Inflammatory macrophage treated with lipopolysaccharide for 1 hour (primary cell): ENCODE measurements around the gene PSMF1.
"Not testable (repeated sequence)": the region's sequence is repeated elsewhere in the genome, so short reads cannot be mapped to it uniquely, and the experiment has no call there.

Experiments used
- DNase-seq, 2 donors: peaks; one replicate each; pipeline ENCODE4 v3.0.0-alpha.2; 2020 to 2022

The PSMF1 gene

GRCh38 chr20:1122388-1123315 is 4.2 kb downstream of the PSMF1 start:
- DNase-seq, result peak; percentile 14 to 23

GRCh38 chr20:1123666-1124065 is 5.3 kb downstream of the PSMF1 start:
- peak; percentile 11 to 40 for DNase-seq

- no peak for DNase-seq
These were observed 6.0 kb downstream of the PSMF1 start for GRCh38 chr20:1124421-1124820.

GRCh38 chr20:1125277-1125676 is 6.9 kb downstream of the PSMF1 start:
- DNase-seq, result no peak

- DNase-seq, result no peak
These were observed 9.4 kb downstream of the PSMF1 start for GRCh38 chr20:1127840-1128239.

GRCh38 chr20:1130058-1130694 is 11.8 kb downstream of the PSMF1 start:
- DNase-seq, result no peak

- peak; percentile 45 to 72 for DNase-seq
These were observed 12.4 kb downstream of the PSMF1 start for GRCh38 chr20:1130847-1131246.

- no peak for DNase-seq
These were observed 13.0 kb downstream of the PSMF1 start for GRCh38 chr20:1131354-1131753.

GRCh38 chr20:1134355-1134754 is 16.0 kb downstream of the PSMF1 start:
- no peak for DNase-seq

GRCh38 chr20:1134836-1135235 is 16.4 kb downstream of the PSMF1 start:
- DNase-seq, result no peak

- no peak for DNase-seq
These were observed 18.8 kb downstream of the PSMF1 start for GRCh38 chr20:1137236-1137635.

- DNase-seq, result no peak
These were observed 26.2 kb downstream of the PSMF1 start for GRCh38 chr20:1144401-1145172.

- no peak for DNase-seq
These were observed 28.6 kb downstream of the PSMF1 start for GRCh38 chr20:1146957-1147356.

- DNase-seq, result not testable (repeated sequence)
These were observed 31.4 kb downstream of the PSMF1 start for GRCh38 chr20:1149812-1150211.

- DNase-seq, result peak; percentile 12 to 50
These were observed 31.8 kb downstream of the PSMF1 start for GRCh38 chr20:1150218-1150617.

- no peak for DNase-seq
These were observed 32.6 kb downstream of the PSMF1 start for GRCh38 chr20:1150968-1151367.

- no peak for DNase-seq
These were observed 35.8 kb downstream of the PSMF1 start for GRCh38 chr20:1154226-1154625.

- DNase-seq, result no peak
These were observed 36.3 kb downstream of the PSMF1 start for GRCh38 chr20:1154691-1155090.

GRCh38 chr20:1155342-1155741 is 36.9 kb downstream of the PSMF1 start:
- no peak for DNase-seq

- no peak for DNase-seq
These were observed 42.1 kb downstream of the PSMF1 start for GRCh38 chr20:1160496-1160895.

- DNase-seq, result no peak
These were observed 42.6 kb downstream of the PSMF1 start for GRCh38 chr20:1160991-1161390.

GRCh38 chr20:1163105-1163504 is 44.7 kb downstream of the PSMF1 start:
- DNase-seq, result no peak

GRCh38 chr20:1163653-1164052 is 45.3 kb downstream of the PSMF1 start:
- DNase-seq, result no peak
